Endodermal cell (in vitro differentiated cells): Measurements from ENCODE around the gene CTPS2. TPM values are rescaled to one million over a fixed set of nuclear protein-coding genes. Genes with fewer than 3 reads are reported as not detected.
A peak's percentile ranks its signal among the peaks of the same experiment; 100 is the strongest.
"Not testable (repeated sequence)": the region's sequence is repeated elsewhere in the genome, so short reads cannot be mapped to it uniquely, and the experiment has no call there.

Experiments used
- DNase-seq: peaks from one replicate; pipeline ENCODE4 v3.0.0-alpha.2; 2017
- H3K27ac ChIP-seq: 2 replicates; pipeline ENCODE4 v1.5.1; 2013; ENCODE audit warnings: mild to moderate bottlenecking, low read depth, low read length, moderate library complexity
- H3K27me3 ChIP-seq: 2 replicates; pipeline ENCODE4 v1.6.1; 2013; ENCODE audit warnings: mild to moderate bottlenecking, low read length, moderate library complexity; ENCODE audit not compliant: insufficient read depth, control insufficient read depth, poor library complexity, severe bottlenecking
- H3K36me3 ChIP-seq: 2 replicates; pipeline ENCODE4 v1.7.0; 2013; ENCODE audit warnings: mild to moderate bottlenecking, low read length, moderate library complexity; ENCODE audit not compliant: control insufficient read depth, insufficient read depth
- H3K4me1 ChIP-seq: one replicate; pipeline ENCODE4 v1.7.0; 2013; ENCODE audit warnings: low read length; ENCODE audit not compliant: control insufficient read depth, insufficient read depth
- H3K4me3 ChIP-seq: 2 replicates; pipeline ENCODE4 v1.5.1; 2013; ENCODE audit warnings: mild to moderate bottlenecking, low read length, moderate library complexity
- H3K9ac ChIP-seq: 2 replicates; pipeline ENCODE4 v1.6.1; 2013; ENCODE audit warnings: mild to moderate bottlenecking, low read length, moderate library complexity; ENCODE audit not compliant: poor library complexity, severe bottlenecking; ENCODE audit errors: extremely low read depth
- H3K9me3 ChIP-seq: 2 replicates; pipeline ENCODE4 v1.6.1; 2013; ENCODE audit warnings: mild to moderate bottlenecking, low read length, moderate library complexity; ENCODE audit not compliant: control insufficient read depth
- H3K27ac Mint-ChIP-seq: 2 replicates; pipeline ENCODE4 v1.8.0; 2020; ENCODE audit warnings: mixed read lengths
- H3K27me3 Mint-ChIP-seq: 2 replicates; pipeline ENCODE4 v1.8.0; 2021; ENCODE audit warnings: mild to moderate bottlenecking, mixed read lengths; ENCODE audit not compliant: insufficient read depth
- H3K36me3 Mint-ChIP-seq: 2 replicates; pipeline ENCODE4 v1.8.0; 2020; ENCODE audit warnings: low read depth, mixed read lengths
- H3K4me1 Mint-ChIP-seq: 2 replicates; pipeline ENCODE4 v1.8.0; 2020; ENCODE audit warnings: mixed read lengths
- H3K4me3 Mint-ChIP-seq: 2 replicates; pipeline ENCODE4 v1.8.0; 2020; ENCODE audit warnings: mild to moderate bottlenecking, moderate library complexity, mixed read lengths
- H3K9me3 Mint-ChIP-seq: 2 replicates; pipeline ENCODE4 v1.8.0; 2020; ENCODE audit warnings: mild to moderate bottlenecking, mixed read lengths
- CTCF ChIP-seq: fragments of 200-600 bp; sonication (generic); conservative IDR thresholded peaks from 2 replicates; pipeline ENCODE4 v1.5.0; 2021; ENCODE audit warnings: antibody characterized with exemption, mild to moderate bottlenecking
- WGBS, 2 experiments: methylation state at CpG; one replicate each; pipeline versions ENCODE4 v1.1.5 to v1.1.7; 2013; ENCODE audit warnings: missing lambda C conversion rate in 2 of 2, mixed read lengths in 1 of 2; ENCODE audit not compliant: insufficient coverage in 1 of 2, insufficient read length in 1 of 2; 5-methylcytosine and 5-hydroxymethylcytosine counted together
- total RNA-seq, 2 donors: library from RNA; stranded (reverse); fragmentation: NEBNext Ultra II Directional in 1 of 2; extraction: Animal tissue kit (Norgen Biotek cat#: 25700) in 1 of 2; gene quantifications; 2 replicates in 1 of 2; 3 replicates in 1 of 2; pipeline ENCODE4 v1.2.1, GENCODE V29; 2021

CTPS2 gene
- total RNA-seq, 2 donors from 2014 or later: 33.5 to 71.1 TPM

GRCh38 chrX:16730450-16730849 lies 18.0 kb upstream of the CTPS2 start:
- TF ChIP-seq CTCF: no peak
- Histone ChIP-seq H3K4me1 (no peaks in the 10 kb centered on the region), H3K9me3 (peaks cover 30% of the 10 kb centered on the region), H3K27me3 (no peaks in the 10 kb centered on the region), H3K9ac (no peak overlapping the region), H3K4me3 (no peak overlapping the region), H3K36me3 (peaks cover 14% of the 10 kb centered on the region), H3K27ac (no peak overlapping the region)
- no peaks in the 10 kb centered on the region for H3K27me3 Mint-ChIP-seq
- H3K4me3 Mint-ChIP-seq: no peak overlapping the region
- H3K9me3 Mint-ChIP-seq: peaks cover 38% of the 10 kb centered on the region
- peaks cover 11% of the 10 kb centered on the region for H3K4me1 Mint-ChIP-seq
- H3K36me3 Mint-ChIP-seq: peaks cover 48% of the 10 kb centered on the region
- no peak overlapping the region for H3K27ac Mint-ChIP-seq
- DNase-seq: no peak
- 80 to 96% methylated on average over 1 of the region's 1 CpG for WGBS, 2 experiments

- peaks cover 14% of the 10 kb centered on the region for H3K36me3 ChIP-seq
- Mint-ChIP-seq H3K9me3 (peaks cover 38% of the 10 kb centered on the region), H3K4me1 (peaks cover 9% of the 10 kb centered on the region), H3K27me3 (no peaks in the 10 kb centered on the region), H3K36me3 (peaks cover 45% of the 10 kb centered on the region), H3K27ac (no peak overlapping the region), H3K4me3 (no peak overlapping the region)
- no peak for DNase-seq
- no peak overlapping the region for H3K4me3 ChIP-seq
- H3K4me1 ChIP-seq: no peaks in the 10 kb centered on the region
- no peak overlapping the region for H3K9ac ChIP-seq
- peaks cover 30% of the 10 kb centered on the region for H3K9me3 ChIP-seq
- no peaks in the 10 kb centered on the region for H3K27me3 ChIP-seq
- TF ChIP-seq CTCF: no peak
- H3K27ac ChIP-seq: no peak overlapping the region
Observed at GRCh38 chrX:16727637-16728036, 15.2 kb upstream of the CTPS2 start.

GRCh38 chrX:16726347-16726988 lies 14.0 kb upstream of the CTPS2 start:
- H3K9ac ChIP-seq, H3K4me1 ChIP-seq, H3K4me3 ChIP-seq, H3K27me3 Mint-ChIP-seq, H3K4me3 Mint-ChIP-seq, H3K27ac ChIP-seq, H3K27me3 ChIP-seq, DNase-seq: not testable (repeated sequence)
- Mint-ChIP-seq H3K36me3 (peaks cover 48% of the 10 kb centered on the region), H3K27ac (peak overlapping the region; percentile 36), H3K4me1 (peaks cover 10% of the 10 kb centered on the region), H3K9me3 (peaks cover 38% of the 10 kb centered on the region)
- Histone ChIP-seq H3K36me3 (peaks cover 16% of the 10 kb centered on the region), H3K9me3 (peaks cover 30% of the 10 kb centered on the region)
- 96 to 100% methylated on average over 1 to 4 of the region's 5 CpGs for WGBS, 2 experiments

GRCh38 chrX:16725072-16725471 lies 12.6 kb upstream of the CTPS2 start:
- TF ChIP-seq CTCF: no peak
- H3K27ac ChIP-seq: no peak overlapping the region
- peaks cover 22% of the 10 kb centered on the region for H3K4me1 Mint-ChIP-seq
- no peaks in the 10 kb centered on the region for H3K27me3 Mint-ChIP-seq
- WGBS, 2 experiments: 73 to 91% methylated on average over 2 to 7 of the region's 7 CpGs
- H3K27ac Mint-ChIP-seq: no peak overlapping the region
- H3K9me3 ChIP-seq: peaks cover 23% of the 10 kb centered on the region
- H3K36me3 ChIP-seq: peaks cover 10% of the 10 kb centered on the region
- H3K9me3 Mint-ChIP-seq: peaks cover 31% of the 10 kb centered on the region
- no peak for DNase-seq
- no peaks in the 10 kb centered on the region for H3K4me1 ChIP-seq
- H3K4me3 ChIP-seq: no peak overlapping the region
- no peak overlapping the region for H3K9ac ChIP-seq
- H3K27me3 ChIP-seq: no peaks in the 10 kb centered on the region
- H3K36me3 Mint-ChIP-seq: peaks cover 41% of the 10 kb centered on the region
- no peak overlapping the region for H3K4me3 Mint-ChIP-seq
